ENCODE results near the gene PRDM8. TPM values are rescaled to one million over a fixed set of nuclear protein-coding genes. Genes with fewer than 3 reads are reported as not detected.

PRDM8 gene
- 10 to 100 TPM in 2 of 4 donors, 1 to 10 TPM in 2; 3.5 to 12.6 (median 10.3) TPM for total RNA-seq

GRCh38 chr4:80196922-80197573 is at the start of gene PRDM8:
TSS of gene PRDM8 (plus strand) at chr4:80197503. CDS start at chr4:80200081, 2,578 bp downstream.
- peaks cover 0 to 76% of the 10 kb centered on the region in 2 donors for H3K27me3 ChIP-seq
- H3K4me1 ChIP-seq = peaks cover 0 to 28% (median 5%) of the 10 kb centered on the region in 4 donors
- DNase-seq (ENCODE audit: low spot score in 2 of 2) = no peak
- peak within 1 kb of the TSS in 3 of 4 donors; percentile 22 to 42 (median 23) for H3K4me3 ChIP-seq
- H3K9me3 ChIP-seq = no peaks in the 10 kb centered on the region
- no peak within 1 kb of the TSS for H3K27ac ChIP-seq
- TF ChIP-seq, protein P1, sequence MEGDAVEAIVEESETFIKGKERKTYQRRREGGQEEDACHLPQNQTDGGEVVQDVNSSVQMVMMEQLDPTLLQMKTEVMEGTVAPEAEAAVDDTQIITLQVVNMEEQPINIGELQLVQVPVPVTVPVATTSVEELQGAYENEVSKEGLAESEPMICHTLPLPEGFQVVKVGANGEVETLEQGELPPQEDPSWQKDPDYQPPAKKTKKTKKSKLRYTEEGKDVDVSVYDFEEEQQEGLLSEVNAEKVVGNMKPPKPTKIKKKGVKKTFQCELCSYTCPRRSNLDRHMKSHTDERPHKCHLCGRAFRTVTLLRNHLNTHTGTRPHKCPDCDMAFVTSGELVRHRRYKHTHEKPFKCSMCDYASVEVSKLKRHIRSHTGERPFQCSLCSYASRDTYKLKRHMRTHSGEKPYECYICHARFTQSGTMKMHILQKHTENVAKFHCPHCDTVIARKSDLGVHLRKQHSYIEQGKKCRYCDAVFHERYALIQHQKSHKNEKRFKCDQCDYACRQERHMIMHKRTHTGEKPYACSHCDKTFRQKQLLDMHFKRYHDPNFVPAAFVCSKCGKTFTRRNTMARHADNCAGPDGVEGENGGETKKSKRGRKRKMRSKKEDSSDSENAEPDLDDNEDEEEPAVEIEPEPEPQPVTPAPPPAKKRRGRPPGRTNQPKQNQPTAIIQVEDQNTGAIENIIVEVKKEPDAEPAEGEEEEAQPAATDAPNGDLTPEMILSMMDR (IDR thresholded peaks at IDR 0.05) = no peak
- TF ChIP-seq POLR2A (IDR thresholded peaks at IDR 0.05) (no peak), EP300 (IDR thresholded peaks at IDR 0.05) (no peak)
- no peaks in the 10 kb centered on the region for H3K36me3 ChIP-seq
- 31 to 33% methylated on average over 41 to 42 of the region's 42 CpGs for WGBS, 2 donors

- Histone ChIP-seq H3K27ac (no peak overlapping the region), H3K4me3 (no peak overlapping the region), H3K9me3 (no peaks in the 10 kb centered on the region), H3K27me3 (no peaks in the 10 kb centered on the region), H3K4me1 (peaks cover 0 to 8% (median 0%) of the 10 kb centered on the region in 4 donors), H3K36me3 (no peaks in the 10 kb centered on the region)
- 81 to 91% methylated on average over 1 of the region's 1 CpG for WGBS, 2 donors
- TF ChIP-seq EP300 (IDR thresholded peaks at IDR 0.05) (no peak), POLR2A (IDR thresholded peaks at IDR 0.05) (no peak)
- TF ChIP-seq, protein P1 (IDR thresholded peaks at IDR 0.05) = no peak
- no peak for DNase-seq (ENCODE audit: low spot score in 2 of 2)
These were observed 46.7 kb upstream of the PRDM8 start for GRCh38 chr4:80150387-80151180.

- Histone ChIP-seq H3K9me3 (no peaks in the 10 kb centered on the region), H3K27me3 (no peaks in the 10 kb centered on the region), H3K36me3 (no peaks in the 10 kb centered on the region), H3K4me3 (no peak overlapping the region), H3K4me1 (peaks cover 0 to 8% (median 0%) of the 10 kb centered on the region in 4 donors), H3K27ac (no peak overlapping the region)
- TF ChIP-seq, protein P1 (IDR thresholded peaks at IDR 0.05) = no peak
- TF ChIP-seq POLR2A (IDR thresholded peaks at IDR 0.05) = no peak
- no peak for TF ChIP-seq EP300 (IDR thresholded peaks at IDR 0.05)
- no peak for DNase-seq (ENCODE audit: low spot score in 2 of 2)
- 86 to 97% methylated on average over 3 of the region's 3 CpGs for WGBS, 2 donors
These were observed 45.3 kb upstream of the PRDM8 start for GRCh38 chr4:80151981-80152380.

DNA sequence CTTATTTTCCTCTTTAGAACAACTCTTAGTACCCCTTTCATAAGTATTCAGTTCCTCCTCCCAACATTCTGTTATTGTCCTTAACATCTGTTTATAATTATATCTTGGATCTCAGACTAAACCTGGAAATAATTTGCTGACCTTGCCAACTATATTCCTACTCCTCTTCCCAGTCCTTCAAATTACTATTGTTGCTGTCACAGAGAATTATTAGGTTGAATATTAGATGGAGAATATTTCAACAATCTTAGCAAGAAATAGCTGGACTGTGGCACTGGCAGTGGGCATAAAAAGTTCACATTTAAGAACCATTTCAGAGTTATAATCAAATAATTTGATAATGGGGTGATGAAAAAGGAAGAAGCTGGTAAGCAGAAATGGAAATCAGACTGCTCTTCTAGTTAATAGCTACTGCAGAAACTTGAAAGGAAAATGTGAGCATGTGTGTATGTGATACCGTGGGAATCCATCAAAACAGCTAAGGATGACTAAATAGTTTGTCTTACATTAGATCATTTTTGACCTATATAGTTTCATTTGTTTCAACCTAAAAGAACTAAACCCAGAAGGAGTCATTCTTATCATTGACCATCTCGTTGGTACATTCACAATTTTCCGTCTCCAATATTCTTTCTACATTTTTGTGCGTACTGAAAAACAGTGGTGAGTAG is 43.3 kb upstream of the PRDM8 start:
- Histone ChIP-seq H3K9me3 (no peaks in the 10 kb centered on the region), H3K27me3 (no peaks in the 10 kb centered on the region), H3K36me3 (no peaks in the 10 kb centered on the region), H3K4me3 (no peak overlapping the region), H3K4me1 (peaks cover 0 to 8% (median 0%) of the 10 kb centered on the region in 4 donors), H3K27ac (peak overlapping the region in 2 of 4 donors; percentile 30 to 46)
- WGBS, 2 donors = 62 to 66% methylated on average over 4 of the region's 4 CpGs
- TF ChIP-seq, protein P1 (IDR thresholded peaks at IDR 0.05) = no peak
- TF ChIP-seq POLR2A (IDR thresholded peaks at IDR 0.05) (no peak), EP300 (IDR thresholded peaks at IDR 0.05) (no peak)
- no peak for DNase-seq (ENCODE audit: low spot score in 2 of 2)

All from tibial nerve (tissue), 4 donors.